GM12891 (cell line): Measurements from ENCODE around the gene RBM19.

Experiments used
- PAX5 ChIP-seq: IDR thresholded peaks from 2 replicates; pipeline ENCODE4 v1.6.1; 2011; ENCODE audit warnings: low read length, moderate library complexity, mild to moderate bottlenecking; ENCODE audit not compliant: insufficient read depth, severe bottlenecking
- POLR2A ChIP-seq: IDR thresholded peaks from 2 replicates; pipeline ENCODE4 v1.6.1; 2011; ENCODE audit warnings: low read depth, low read length, control low read depth

GRCh38 chr12:113906411-113907200 lies 59.5 kb downstream of the RBM19 start:
- no peak for TF ChIP-seq POLR2A
- no peak for TF ChIP-seq PAX5
